ENCODE results near the gene STMN3. TPM values are rescaled to one million over a fixed set of nuclear protein-coding genes. Genes with fewer than 3 reads are reported as not detected.

STMN3 gene
- total and polyA plus RNA-seq, 4 donors = 13.6 to 20.9 (median 17.0) TPM

DNA sequence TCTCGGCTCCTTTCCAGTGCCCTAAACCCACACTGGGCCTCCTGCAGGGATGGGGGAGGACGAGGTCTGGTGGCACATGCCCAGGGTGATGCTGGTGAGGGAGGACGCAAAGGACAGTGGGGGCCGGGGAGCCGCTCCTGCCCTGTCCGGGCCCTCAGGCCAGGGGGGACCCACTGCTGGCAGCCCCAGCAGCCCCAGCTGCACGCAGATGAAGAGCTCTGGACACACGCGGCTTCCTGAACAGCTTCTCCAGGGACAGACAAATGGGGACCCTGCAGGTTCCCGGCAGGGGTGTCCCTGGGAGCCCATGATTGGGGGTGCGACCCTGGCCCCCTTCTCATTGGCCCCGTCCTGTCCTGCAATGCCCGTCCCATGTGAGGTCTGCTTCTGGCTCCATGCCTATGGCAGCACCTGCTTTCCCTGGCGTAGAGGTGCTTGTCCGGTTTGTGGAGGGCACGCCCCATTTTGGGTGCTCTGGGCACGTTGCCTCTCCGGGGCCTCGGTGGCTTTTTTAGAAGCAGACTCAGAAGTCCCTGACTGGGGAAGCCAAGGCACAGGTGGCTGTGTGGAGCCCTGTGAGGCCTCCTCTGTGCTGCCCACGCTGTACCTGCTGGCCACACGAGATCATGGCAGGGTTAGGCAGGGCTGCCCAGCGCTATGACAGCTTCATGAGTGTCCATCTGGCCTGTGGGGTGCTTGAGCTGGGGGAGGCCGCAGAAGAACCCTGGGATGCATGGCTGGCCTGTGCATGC, 27.8 kb upstream of the STMN3 start:
- Histone ChIP-seq H3K27me3 (ENCODE audit: control insufficient read depth in 3 of 3, insufficient read depth in 3 of 3, low read length in 2 of 3) (no peaks in the 10 kb centered on the region), H3K36me3 (ENCODE audit: control insufficient read depth in 4 of 4, insufficient read depth in 4 of 4, low read length in 4 of 4) (peaks cover 0 to 31% (median 10%) of the 10 kb centered on the region in 4 donors), H3K9ac (ENCODE audit: insufficient read depth in 1 of 2, low read length in 2 of 2) (no peak overlapping the region), H3K4me1 (ENCODE audit: control insufficient read depth in 5 of 5, insufficient read depth in 5 of 5, low read length in 5 of 5) (peaks cover 0 to 22% (median 0%) of the 10 kb centered on the region in 5 donors), H3K9me3 (ENCODE audit: control insufficient read depth in 4 of 4, insufficient read depth in 3 of 4, low read length in 3 of 4) (no peaks in the 10 kb centered on the region), H3K27ac (ENCODE audit: low read depth in 1 of 2, low read length in 1 of 2) (peak overlapping the region in 1 of 2 donors; percentile 85), H3K4me3 (no peak overlapping the region)
- ATAC-seq (ENCODE audit: insufficient read depth, low FRiP score) (no peak), DNase-seq (no peak)
- TF ChIP-seq, protein P1, sequence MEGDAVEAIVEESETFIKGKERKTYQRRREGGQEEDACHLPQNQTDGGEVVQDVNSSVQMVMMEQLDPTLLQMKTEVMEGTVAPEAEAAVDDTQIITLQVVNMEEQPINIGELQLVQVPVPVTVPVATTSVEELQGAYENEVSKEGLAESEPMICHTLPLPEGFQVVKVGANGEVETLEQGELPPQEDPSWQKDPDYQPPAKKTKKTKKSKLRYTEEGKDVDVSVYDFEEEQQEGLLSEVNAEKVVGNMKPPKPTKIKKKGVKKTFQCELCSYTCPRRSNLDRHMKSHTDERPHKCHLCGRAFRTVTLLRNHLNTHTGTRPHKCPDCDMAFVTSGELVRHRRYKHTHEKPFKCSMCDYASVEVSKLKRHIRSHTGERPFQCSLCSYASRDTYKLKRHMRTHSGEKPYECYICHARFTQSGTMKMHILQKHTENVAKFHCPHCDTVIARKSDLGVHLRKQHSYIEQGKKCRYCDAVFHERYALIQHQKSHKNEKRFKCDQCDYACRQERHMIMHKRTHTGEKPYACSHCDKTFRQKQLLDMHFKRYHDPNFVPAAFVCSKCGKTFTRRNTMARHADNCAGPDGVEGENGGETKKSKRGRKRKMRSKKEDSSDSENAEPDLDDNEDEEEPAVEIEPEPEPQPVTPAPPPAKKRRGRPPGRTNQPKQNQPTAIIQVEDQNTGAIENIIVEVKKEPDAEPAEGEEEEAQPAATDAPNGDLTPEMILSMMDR (IDR thresholded peaks at IDR 0.05; ENCODE audit: control extremely low read depth, extremely low read depth) = no peak
- WGBS, 2 donors = 94 to 95% methylated on average over 23 of the region's 23 CpGs

- no peak overlapping the region for H3K9ac ChIP-seq (ENCODE audit: insufficient read depth in 1 of 2, low read length in 2 of 2)
- H3K4me3 ChIP-seq = no peak overlapping the region
- H3K9me3 ChIP-seq (ENCODE audit: control insufficient read depth in 4 of 4, insufficient read depth in 3 of 4, low read length in 3 of 4) = no peaks in the 10 kb centered on the region
- peaks cover 0 to 16% (median 0%) of the 10 kb centered on the region in 5 donors for H3K4me1 ChIP-seq (ENCODE audit: control insufficient read depth in 5 of 5, insufficient read depth in 5 of 5, low read length in 5 of 5)
- WGBS, 2 donors = 95 to 97% methylated on average over 13 of the region's 13 CpGs
- H3K27me3 ChIP-seq (ENCODE audit: control insufficient read depth in 3 of 3, insufficient read depth in 3 of 3, low read length in 2 of 3) = no peaks in the 10 kb centered on the region
- TF ChIP-seq, protein P1 (IDR thresholded peaks at IDR 0.05; ENCODE audit: control extremely low read depth, extremely low read depth) = no peak
- peaks cover 0 to 37% (median 10%) of the 10 kb centered on the region in 4 donors for H3K36me3 ChIP-seq (ENCODE audit: control insufficient read depth in 4 of 4, insufficient read depth in 4 of 4, low read length in 4 of 4)
- DNase-seq (no peak), ATAC-seq (ENCODE audit: insufficient read depth, low FRiP score) (no peak)
- H3K27ac ChIP-seq (ENCODE audit: low read depth in 1 of 2, low read length in 1 of 2) = no peak overlapping the region
These were observed 27.2 kb upstream of the STMN3 start for GRCh38 chr20:63680427-63680826.

DNA sequence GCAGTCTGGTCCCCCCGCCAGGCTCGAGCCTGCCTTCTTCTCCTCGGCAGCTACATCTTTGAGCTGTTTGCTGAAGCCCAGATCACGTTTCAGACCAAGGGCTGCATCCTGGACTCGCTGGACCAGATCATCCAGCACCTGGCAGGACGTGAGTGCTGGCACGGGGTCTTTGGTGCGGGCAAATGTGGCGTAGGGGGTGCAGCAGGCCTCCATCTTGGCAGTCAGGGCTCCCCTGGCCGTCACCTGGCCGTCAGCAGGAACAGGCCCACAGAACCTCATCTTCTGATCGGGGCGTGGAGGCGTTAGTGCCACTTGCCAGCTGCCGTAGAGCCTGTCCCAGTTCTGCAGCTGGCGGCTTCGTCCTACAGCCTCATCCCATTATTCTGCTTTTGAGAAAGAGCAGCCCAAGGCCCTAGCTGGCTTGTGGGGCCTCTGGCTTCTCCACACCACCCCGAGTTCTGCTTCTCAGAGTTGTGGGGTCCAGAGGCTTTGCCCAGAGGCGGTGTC, 26.6 kb upstream of the STMN3 start:
- ATAC-seq (ENCODE audit: insufficient read depth, low FRiP score) = no peak
- Histone ChIP-seq H3K27me3 (ENCODE audit: control insufficient read depth in 3 of 3, insufficient read depth in 3 of 3, low read length in 2 of 3) (no peaks in the 10 kb centered on the region), H3K27ac (ENCODE audit: low read depth in 1 of 2, low read length in 1 of 2) (no peak overlapping the region), H3K9me3 (ENCODE audit: control insufficient read depth in 4 of 4, insufficient read depth in 3 of 4, low read length in 3 of 4) (no peaks in the 10 kb centered on the region), H3K4me3 (no peak overlapping the region), H3K4me1 (ENCODE audit: control insufficient read depth in 5 of 5, insufficient read depth in 5 of 5, low read length in 5 of 5) (peaks cover 0 to 11% (median 0%) of the 10 kb centered on the region in 5 donors), H3K9ac (ENCODE audit: insufficient read depth in 1 of 2, low read length in 2 of 2) (no peak overlapping the region), H3K36me3 (ENCODE audit: control insufficient read depth in 4 of 4, insufficient read depth in 4 of 4, low read length in 4 of 4) (peaks cover 0 to 40% (median 11%) of the 10 kb centered on the region in 4 donors)
- 94 to 95% methylated on average over 19 of the region's 19 CpGs for WGBS, 2 donors
- no peak for DNase-seq
- TF ChIP-seq, protein P1 (IDR thresholded peaks at IDR 0.05; ENCODE audit: control extremely low read depth, extremely low read depth) = no peak
